Measurements from ENCODE around the gene C12orf56. TPM values are rescaled to one million over a fixed set of nuclear protein-coding genes. Genes with fewer than 3 reads are reported as not detected.

The C12orf56 gene
- total and polyA plus RNA-seq, 9 of the 15 experiments (the other 6 are each of a cell fraction or from before 2014, with no cell fraction given) = 0.40 to 4.8 (median 1.2) TPM

DNA sequence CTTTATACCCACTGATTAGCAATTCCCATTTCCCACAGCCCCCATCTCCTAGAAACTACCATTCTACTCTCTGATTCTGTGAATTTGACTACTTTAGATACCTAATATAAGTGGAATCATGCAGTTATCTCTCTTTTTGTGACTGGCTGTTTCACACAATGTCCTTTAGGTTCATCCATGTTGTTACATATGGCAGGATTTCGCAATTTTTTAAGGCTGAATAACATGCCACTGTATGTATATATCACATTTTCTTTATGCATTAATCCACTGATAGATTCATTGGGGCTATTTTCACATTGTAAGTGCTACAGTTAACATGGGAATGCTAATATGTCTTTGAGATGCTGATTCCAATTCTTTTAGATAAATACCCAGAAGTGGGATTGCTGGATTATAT is 49.5 kb upstream of the C12orf56 start:
- Histone ChIP-seq H3K36me3 (ENCODE audit: control insufficient read depth, insufficient read depth, low read length) (peaks cover 96% of the 10 kb centered on the region), H3K9ac (ENCODE audit: insufficient read depth in 1 of 2, low read depth in 2 of 2, low read length in 2 of 2) (no peak overlapping the region), H3K27ac (ENCODE audit: extremely low read depth, low read depth, low read length) (no peak overlapping the region), H3K4me3 (no peak overlapping the region), H3K27me3 (ENCODE audit: control insufficient read depth in 2 of 2, insufficient read depth in 2 of 2, low read length in 2 of 2) (no peaks in the 10 kb centered on the region), H3K4me1 (replicated peaks in 1 of 2; ENCODE audit: control insufficient read depth in 2 of 2, insufficient read depth in 2 of 2, low read length in 2 of 2) (no peaks in the 10 kb centered on the region), H3K9me1 (ENCODE audit: control insufficient read depth, insufficient read depth, low read length) (no peaks in the 10 kb centered on the region), H3K9me3 (replicated peaks; ENCODE audit: control insufficient read depth, insufficient read depth, low read depth, low read length) (no peaks in the 10 kb centered on the region), H3K79me2 (ENCODE audit: control insufficient read depth, insufficient read depth, low read length) (no peaks in the 10 kb centered on the region; the same call in 2 of the 3 replicates), H3K4me2 (ENCODE audit: insufficient read depth, low read length) (no peak overlapping the region), H2AFZ (ENCODE audit: low read depth, low read length) (no peak overlapping the region), H4K20me1 (replicated peaks; ENCODE audit: control insufficient read depth, insufficient read depth, low read length) (no peaks in the 10 kb centered on the region)
- TF ChIP-seq KAT2B (IDR thresholded peaks at IDR 0.05; ENCODE audit: low read depth, low read length) (no peak), CEBPB (tag; IDR thresholded peaks at IDR 0.05) (peak; percentile 84), CEBPG (CRISPR knock-in tag; IDR thresholded peaks at IDR 0.05) (no peak), CEBPG (tag; conservative IDR thresholded peaks at IDR 0.05 in 1 of 2, IDR thresholded peaks at IDR 0.05 in 1 of 2) (peak; percentile 40 to 55; a peak in 3 of 4 replicates)
- POLR2A ChIA-PET = interaction anchor here (1.1 to 1.5 kb wide), 2 partner anchors 13 to 23 kb away, joined by 3 to 4 read pairs; no protein-coding TSS in a partner anchor
- in situ Hi-C loops (cut with MboI) (no loop called here), intact Hi-C loops (cut with micrococcal nuclease) (no loop called here)
- WGBS (ENCODE audit: insufficient coverage, low coverage, missing lambda C conversion rate) = 100% methylated on average over 1 of the region's 1 CpG
- no peak for ATAC-seq
- CTCF ChIA-PET (ENCODE audit: low intra/inter-chr PET ratio) = no interaction called here
- BruUV-seq (replicated peaks) = no TSS peak
- no peak for FAIRE-seq
- no peak for DNase-seq (ENCODE audit: extremely low read depth in 1 of 4, low spot score in 3 of 4)

DNA sequence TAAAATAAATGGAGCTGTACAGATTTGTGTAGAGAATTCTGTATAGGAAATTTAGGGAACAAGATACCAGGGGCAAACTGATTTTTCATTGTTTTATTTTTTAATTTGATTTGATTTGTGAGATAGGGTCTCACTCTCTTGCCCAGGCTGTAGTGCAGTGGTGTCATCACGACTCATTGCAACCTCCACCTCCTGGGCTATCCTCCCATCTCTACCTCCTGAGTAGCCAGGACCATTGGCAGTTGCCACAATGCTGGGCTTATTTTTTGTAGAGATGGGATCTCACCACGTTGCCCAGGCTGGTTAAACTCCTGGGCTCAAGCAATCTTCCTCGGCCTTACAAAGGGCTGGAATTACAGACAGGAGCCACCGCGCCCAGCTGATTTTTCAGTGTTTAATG is 43.4 kb upstream of the C12orf56 start:
- intact Hi-C loops (cut with micrococcal nuclease) = no loop called here

More for the DNA sequence above, 43.4 kb upstream of the C12orf56 start:
- Histone ChIP-seq H3K9me3 (replicated peaks; ENCODE audit: control insufficient read depth, insufficient read depth, low read depth, low read length) (no peaks in the 10 kb centered on the region), H3K4me2 (ENCODE audit: insufficient read depth, low read length) (no peak overlapping the region), H4K20me1 (replicated peaks; ENCODE audit: control insufficient read depth, insufficient read depth, low read length) (no peaks in the 10 kb centered on the region), H3K4me3 (no peak overlapping the region), H3K9me1 (ENCODE audit: control insufficient read depth, insufficient read depth, low read length) (no peaks in the 10 kb centered on the region), H3K4me1 (replicated peaks in 1 of 2; ENCODE audit: control insufficient read depth in 2 of 2, insufficient read depth in 2 of 2, low read length in 2 of 2) (no peaks in the 10 kb centered on the region), H3K36me3 (ENCODE audit: control insufficient read depth, insufficient read depth, low read length) (peaks cover 97% of the 10 kb centered on the region), H3K27ac (ENCODE audit: extremely low read depth, low read depth, low read length) (no peak overlapping the region), H3K9ac (ENCODE audit: insufficient read depth in 1 of 2, low read depth in 2 of 2, low read length in 2 of 2) (no peak overlapping the region), H3K27me3 (ENCODE audit: control insufficient read depth in 2 of 2, insufficient read depth in 2 of 2, low read length in 2 of 2) (no peaks in the 10 kb centered on the region), H2AFZ (ENCODE audit: low read depth, low read length) (no peak overlapping the region), H3K79me2 (ENCODE audit: control insufficient read depth, insufficient read depth, low read length) (peaks cover 3% of the 10 kb centered on the region; the same call in 1 of the 3 replicates)
- DNase-seq (ENCODE audit: extremely low read depth in 1 of 4, low spot score in 3 of 4) (no peak), ATAC-seq (no peak), FAIRE-seq (no peak)
- in situ Hi-C loops (cut with MboI) = no loop called here
- ChIA-PET CTCF (ENCODE audit: low intra/inter-chr PET ratio) (no interaction called here), POLR2A (no interaction called here)
- WGBS (ENCODE audit: insufficient coverage, low coverage, missing lambda C conversion rate) = 91% methylated on average over 5 of the region's 5 CpGs
- no TSS peak for BruUV-seq (replicated peaks)
- TF ChIP-seq ZNF121 (CRISPR knock-in tag; conservative IDR thresholded peaks at IDR 0.05) = peak; percentile 56; the same call in 1 of the 2 replicates
- no peak for TF ChIP-seq PML (IDR thresholded peaks at IDR 0.05; ENCODE audit: low read length)

Data from K562 (cell line).